SHP77 treated with DMSO at 0.1 percent for 48 hours (cell line): ENCODE measurements around the gene CDH16.
A peak's percentile ranks its signal among the peaks of the same experiment; 100 is the strongest.
"Not testable (repeated sequence)": the region's sequence is repeated elsewhere in the genome, so short reads cannot be mapped to it uniquely, and the experiment has no call there.

Experiments
- DNase-seq: peaks from one replicate; lab custom pipeline; 2025; lab: John Stamatoyannopoulos, UW

The CDH16 gene

GRCh38 chr16:66947302-66948065 lies 28.8 kb upstream of the CDH16 start:
- DNase-seq: peak; percentile 55

- DNase-seq: no peak
Observed at GRCh38 chr16:66946974-66947301, 28.3 kb upstream of the CDH16 start.

GRCh38 chr16:66946541-66946940 lies 27.9 kb upstream of the CDH16 start:
- no peak for DNase-seq

GRCh38 chr16:66945939-66946338 lies 27.3 kb upstream of the CDH16 start:
- DNase-seq: no peak

- DNase-seq: not testable (repeated sequence)
Observed at GRCh38 chr16:66944971-66945370, 26.3 kb upstream of the CDH16 start.

GRCh38 chr16:66944054-66944441 lies 25.4 kb upstream of the CDH16 start:
- no peak for DNase-seq

GRCh38 chr16:66943426-66944053 lies 24.9 kb upstream of the CDH16 start:
- no peak for DNase-seq

- DNase-seq: no peak
Observed at GRCh38 chr16:66942981-66943380, 24.3 kb upstream of the CDH16 start.

GRCh38 chr16:66940236-66940635 lies 21.6 kb upstream of the CDH16 start:
- DNase-seq: no peak

- no peak for DNase-seq
Observed at GRCh38 chr16:66939366-66939765, 20.7 kb upstream of the CDH16 start.

- DNase-seq: no peak
Observed at GRCh38 chr16:66937725-66938337, 19.1 kb upstream of the CDH16 start.

- no peak for DNase-seq
Observed at GRCh38 chr16:66936889-66937554, 18.3 kb upstream of the CDH16 start.

- no peak for DNase-seq
Observed at GRCh38 chr16:66936462-66936861, 17.8 kb upstream of the CDH16 start.

- no peak for DNase-seq
Observed at GRCh38 chr16:66935314-66936011, 16.8 kb upstream of the CDH16 start, which contains the start of gene CES2. CES2 (plus strand) TSS chr16:66935516; CDS start chr16:66935636, 120 bp downstream.

- not testable (repeated sequence) for DNase-seq
Observed at GRCh38 chr16:66934839-66935313, 16.2 kb upstream of the CDH16 start.

GRCh38 chr16:66934138-66934838 lies 15.6 kb upstream of the CDH16 start, which contains the start of gene CIAO2B:
CIAO2B (minus strand) TSS chr16:66934402; CDS start chr16:66934364, 38 bp downstream.
- DNase-seq: peak; percentile 37

GRCh38 chr16:66933776-66934137 lies 15.1 kb upstream of the CDH16 start:
- DNase-seq: no peak

- DNase-seq: no peak
Observed at GRCh38 chr16:66932076-66932475, 13.4 kb upstream of the CDH16 start.

GRCh38 chr16:66931665-66932064 lies 13.0 kb upstream of the CDH16 start:
- DNase-seq: no peak

- DNase-seq: peak; percentile 74
Observed at GRCh38 chr16:66930189-66930588, 11.5 kb upstream of the CDH16 start.

GRCh38 chr16:66928702-66929388 lies 10.2 kb upstream of the CDH16 start:
- no peak for DNase-seq
